Measurements from ENCODE around the gene GTF3C1. TPM values are rescaled to one million over a fixed set of nuclear protein-coding genes. Genes with fewer than 3 reads are reported as not detected.

Gene GTF3C1
- total RNA-seq, 4 donors from 2014 or later: 129 to 276 (median 181) TPM

DNA sequence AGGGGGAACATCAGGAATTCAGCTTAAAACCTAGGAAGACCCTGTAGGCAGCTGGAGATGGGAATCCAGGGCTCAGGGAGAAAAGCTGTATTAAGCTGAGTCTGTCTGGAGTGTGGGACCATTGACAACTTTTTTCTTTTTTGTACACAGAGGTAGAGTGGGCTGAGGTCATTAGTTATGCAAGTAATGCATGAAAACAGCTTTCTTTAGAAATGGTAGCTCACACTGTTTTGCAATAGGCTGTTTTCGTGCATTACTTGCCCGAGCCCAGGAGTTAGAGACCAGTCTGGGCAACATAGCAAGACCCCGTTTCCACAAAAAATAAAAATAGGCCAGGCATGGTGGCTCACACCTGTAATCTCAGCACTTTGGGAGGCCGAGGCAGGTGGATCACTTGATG, 46.7 kb upstream of the GTF3C1 start:
- DNase-seq (ENCODE audit: low spot score in 2 of 2): no peak
- 92% methylated on average over 4 of the region's 4 CpGs for WGBS
- H3K27ac ChIP-seq: no peak overlapping the region
- H3K4me3 ChIP-seq: no peak overlapping the region
- TF ChIP-seq, protein P1, sequence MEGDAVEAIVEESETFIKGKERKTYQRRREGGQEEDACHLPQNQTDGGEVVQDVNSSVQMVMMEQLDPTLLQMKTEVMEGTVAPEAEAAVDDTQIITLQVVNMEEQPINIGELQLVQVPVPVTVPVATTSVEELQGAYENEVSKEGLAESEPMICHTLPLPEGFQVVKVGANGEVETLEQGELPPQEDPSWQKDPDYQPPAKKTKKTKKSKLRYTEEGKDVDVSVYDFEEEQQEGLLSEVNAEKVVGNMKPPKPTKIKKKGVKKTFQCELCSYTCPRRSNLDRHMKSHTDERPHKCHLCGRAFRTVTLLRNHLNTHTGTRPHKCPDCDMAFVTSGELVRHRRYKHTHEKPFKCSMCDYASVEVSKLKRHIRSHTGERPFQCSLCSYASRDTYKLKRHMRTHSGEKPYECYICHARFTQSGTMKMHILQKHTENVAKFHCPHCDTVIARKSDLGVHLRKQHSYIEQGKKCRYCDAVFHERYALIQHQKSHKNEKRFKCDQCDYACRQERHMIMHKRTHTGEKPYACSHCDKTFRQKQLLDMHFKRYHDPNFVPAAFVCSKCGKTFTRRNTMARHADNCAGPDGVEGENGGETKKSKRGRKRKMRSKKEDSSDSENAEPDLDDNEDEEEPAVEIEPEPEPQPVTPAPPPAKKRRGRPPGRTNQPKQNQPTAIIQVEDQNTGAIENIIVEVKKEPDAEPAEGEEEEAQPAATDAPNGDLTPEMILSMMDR (IDR thresholded peaks at IDR 0.05): no peak
- TF ChIP-seq POLR2A (IDR thresholded peaks at IDR 0.05) (no peak), POLR2AphosphoS5 (IDR thresholded peaks at IDR 0.05) (no peak), EP300 (IDR thresholded peaks at IDR 0.05) (no peak)
- H3K4me1 ChIP-seq: peaks cover 4% of the 10 kb centered on the region
- H3K27me3 ChIP-seq: no peaks in the 10 kb centered on the region
- H3K9me3 ChIP-seq: no peaks in the 10 kb centered on the region
- no peaks in the 10 kb centered on the region for H3K36me3 ChIP-seq

DNA sequence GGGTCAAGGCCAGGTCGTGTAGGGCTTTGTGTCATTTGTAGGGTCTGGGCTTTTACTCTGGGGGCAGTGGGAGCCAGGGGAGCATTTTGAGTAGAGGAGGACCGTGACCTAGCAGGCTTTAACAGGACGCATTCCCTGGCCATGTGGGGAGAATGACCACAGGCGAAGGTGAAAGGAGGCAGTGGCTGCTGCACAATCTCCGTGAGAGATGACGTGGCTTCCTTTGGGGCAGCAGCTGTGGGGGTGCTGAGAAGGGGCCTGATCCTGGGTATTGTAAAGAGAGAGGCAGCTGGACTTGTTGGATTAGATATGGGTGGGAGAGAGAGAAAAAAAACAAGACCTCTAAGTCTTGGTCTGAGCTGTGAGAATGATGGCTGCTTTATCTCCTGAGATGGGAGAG, 46.3 kb upstream of the GTF3C1 start:
- Histone ChIP-seq H3K27ac (no peak overlapping the region), H3K4me3 (no peak overlapping the region), H3K4me1 (peaks cover 4% of the 10 kb centered on the region), H3K36me3 (no peaks in the 10 kb centered on the region), H3K27me3 (no peaks in the 10 kb centered on the region), H3K9me3 (no peaks in the 10 kb centered on the region)
- WGBS: 88% methylated on average over 6 of the region's 6 CpGs
- no peak for TF ChIP-seq POLR2AphosphoS5 (IDR thresholded peaks at IDR 0.05)
- TF ChIP-seq POLR2A (IDR thresholded peaks at IDR 0.05): no peak
- TF ChIP-seq, protein P1 (IDR thresholded peaks at IDR 0.05): no peak
- TF ChIP-seq EP300 (IDR thresholded peaks at IDR 0.05): no peak
- DNase-seq (ENCODE audit: low spot score in 2 of 2): no peak

DNA sequence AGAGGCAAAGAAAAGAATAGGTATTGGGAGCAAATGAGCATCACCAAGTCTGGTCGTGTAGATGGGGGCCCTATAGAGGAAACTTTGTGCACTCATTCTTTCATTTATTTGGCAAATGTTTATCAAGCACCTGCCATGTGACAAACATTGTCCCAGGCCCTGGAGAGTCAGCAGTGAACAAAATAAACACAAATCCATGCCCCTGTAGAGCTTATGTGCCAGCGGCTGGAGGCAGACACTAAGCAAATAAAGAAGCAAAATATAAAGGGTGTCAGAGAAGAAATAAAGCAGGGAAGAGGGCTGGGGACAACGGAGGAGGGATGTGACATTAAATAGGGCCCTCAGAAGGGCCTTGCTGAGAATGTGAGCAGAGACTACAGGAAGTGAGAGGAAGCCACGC, 45.8 kb upstream of the GTF3C1 start:
- TF ChIP-seq POLR2A (IDR thresholded peaks at IDR 0.05): no peak
- TF ChIP-seq POLR2AphosphoS5 (IDR thresholded peaks at IDR 0.05): no peak
- Histone ChIP-seq H3K4me3 (no peak overlapping the region), H3K36me3 (no peaks in the 10 kb centered on the region), H3K27me3 (no peaks in the 10 kb centered on the region), H3K9me3 (no peaks in the 10 kb centered on the region), H3K4me1 (peaks cover 4% of the 10 kb centered on the region), H3K27ac (no peak overlapping the region)
- DNase-seq (ENCODE audit: low spot score in 2 of 2): no peak
- 69% methylated on average over 4 of the region's 4 CpGs for WGBS

DNA sequence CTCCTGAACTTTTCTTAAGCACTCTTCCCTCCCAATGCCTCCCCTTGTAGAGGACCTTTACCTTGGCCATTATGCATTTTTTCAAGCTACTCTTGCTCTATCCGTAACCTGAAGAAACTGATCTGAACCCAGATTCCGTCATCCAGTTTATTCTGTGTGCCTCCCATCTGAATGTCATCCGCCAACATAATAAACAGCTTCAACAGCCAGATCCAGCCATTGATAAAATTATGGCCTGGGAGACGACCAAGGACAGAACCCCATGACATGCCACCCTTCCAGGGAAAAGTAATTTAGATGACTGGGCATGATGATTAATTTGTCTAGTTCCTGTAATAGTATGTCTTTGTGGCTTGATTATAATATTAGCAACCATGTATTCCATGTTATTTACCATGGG, 42.1 kb upstream of the GTF3C1 start:
- Histone ChIP-seq H3K36me3 (no peaks in the 10 kb centered on the region), H3K4me1 (no peaks in the 10 kb centered on the region), H3K27ac (no peak overlapping the region), H3K9me3 (no peaks in the 10 kb centered on the region), H3K4me3 (no peak overlapping the region), H3K27me3 (no peaks in the 10 kb centered on the region)
- 75% methylated on average over 4 of the region's 4 CpGs for WGBS
- no peak for DNase-seq (ENCODE audit: low spot score in 2 of 2)
- TF ChIP-seq POLR2AphosphoS5 (IDR thresholded peaks at IDR 0.05) (no peak), POLR2A (IDR thresholded peaks at IDR 0.05) (no peak), EP300 (IDR thresholded peaks at IDR 0.05) (no peak)
- TF ChIP-seq, protein P1 (IDR thresholded peaks at IDR 0.05): no peak

DNA sequence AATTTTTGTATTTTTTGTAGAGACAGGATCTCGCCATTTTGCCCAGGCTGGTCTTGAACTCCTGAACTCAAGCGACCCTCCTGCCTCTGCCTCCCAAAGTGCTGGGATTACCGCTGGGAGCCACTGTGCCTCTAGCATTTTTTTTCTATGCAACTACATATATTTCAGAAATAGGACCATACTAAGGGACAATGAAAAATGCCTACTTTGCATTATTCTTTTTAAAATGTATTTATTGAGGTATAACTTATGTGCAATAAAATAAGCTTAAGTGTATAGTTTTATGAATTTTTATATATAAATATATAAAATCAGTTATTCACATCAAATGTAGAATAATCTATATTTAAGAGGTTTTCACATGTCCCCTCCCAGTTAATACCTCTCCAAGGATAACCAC, 38.3 kb upstream of the GTF3C1 start:
- DNase-seq (ENCODE audit: low spot score in 2 of 2): no peak
- WGBS: 92% methylated on average over 3 of the region's 3 CpGs
- H3K36me3 ChIP-seq: no peaks in the 10 kb centered on the region
- H3K4me1 ChIP-seq: no peaks in the 10 kb centered on the region
- no peak overlapping the region for H3K27ac ChIP-seq
- H3K27me3 ChIP-seq: no peaks in the 10 kb centered on the region
- no peak overlapping the region for H3K4me3 ChIP-seq
- TF ChIP-seq EP300 (IDR thresholded peaks at IDR 0.05) (no peak), POLR2A (IDR thresholded peaks at IDR 0.05) (no peak), POLR2AphosphoS5 (IDR thresholded peaks at IDR 0.05) (no peak)
- TF ChIP-seq, protein P1 (IDR thresholded peaks at IDR 0.05): no peak
- no peaks in the 10 kb centered on the region for H3K9me3 ChIP-seq

DNA sequence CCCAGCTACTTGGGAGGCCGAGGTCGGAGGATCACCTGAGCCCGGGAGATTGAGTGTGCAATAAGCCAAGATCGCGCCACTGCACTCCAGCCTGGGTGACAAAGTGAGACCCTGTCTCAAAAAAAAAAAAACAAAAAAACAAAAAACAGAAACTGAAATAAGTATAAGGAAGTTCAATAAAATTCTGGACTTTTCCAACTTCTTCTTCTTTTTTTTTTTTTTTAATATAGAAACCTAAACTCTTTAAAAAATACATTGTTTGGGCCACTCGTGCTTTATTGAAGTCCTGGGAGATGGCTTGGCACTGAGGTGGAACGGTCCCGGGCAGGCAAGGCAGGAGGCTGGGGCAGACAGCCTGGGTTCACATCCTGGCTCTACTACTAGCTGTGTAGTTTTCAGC, 37.0 kb upstream of the GTF3C1 start:
- H3K27ac ChIP-seq: no peak overlapping the region
- TF ChIP-seq, protein P1 (IDR thresholded peaks at IDR 0.05): no peak
- TF ChIP-seq POLR2A (IDR thresholded peaks at IDR 0.05) (no peak), EP300 (IDR thresholded peaks at IDR 0.05) (no peak), POLR2AphosphoS5 (IDR thresholded peaks at IDR 0.05) (no peak)
- H3K4me1 ChIP-seq: no peaks in the 10 kb centered on the region
- no peak overlapping the region for H3K4me3 ChIP-seq
- DNase-seq (ENCODE audit: low spot score in 2 of 2): no peak
- no peaks in the 10 kb centered on the region for H3K9me3 ChIP-seq
- H3K27me3 ChIP-seq: no peaks in the 10 kb centered on the region
- no peaks in the 10 kb centered on the region for H3K36me3 ChIP-seq
- WGBS: 67% methylated on average over 8 of the region's 8 CpGs
